GM19463 (cell line): ENCODE results near the gene HOXA6.

Source experiments
- ATAC-seq: cut with Tn5 transposase; IDR thresholded peaks from one replicate; pipeline ENCODE4 v1.9.1; 2021; ENCODE audit warnings: mild to moderate bottlenecking, moderate library complexity; ENCODE audit not compliant: unreplicated experiment

Gene HOXA6

DNA sequence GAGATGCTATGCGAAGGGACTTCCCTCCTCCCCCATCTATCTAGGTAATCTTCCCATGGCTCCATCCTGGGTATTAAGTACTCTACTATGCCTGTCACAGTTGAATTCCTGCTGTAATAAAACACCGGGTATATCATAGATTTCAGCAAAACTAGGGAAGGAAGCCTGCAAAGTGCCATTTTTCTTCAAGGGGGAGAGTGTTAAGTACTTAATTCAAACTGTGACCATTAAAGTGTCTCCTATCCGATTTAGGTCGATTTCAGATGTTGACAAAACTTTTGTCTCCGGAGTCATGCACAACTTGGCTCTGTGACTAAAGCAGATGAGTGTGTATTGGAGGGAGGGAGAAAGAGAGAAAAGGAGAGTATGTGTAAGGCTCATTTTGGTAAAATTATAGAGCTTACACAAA is 21.6 kb downstream of the HOXA6 start:
- no peak for ATAC-seq

DNA sequence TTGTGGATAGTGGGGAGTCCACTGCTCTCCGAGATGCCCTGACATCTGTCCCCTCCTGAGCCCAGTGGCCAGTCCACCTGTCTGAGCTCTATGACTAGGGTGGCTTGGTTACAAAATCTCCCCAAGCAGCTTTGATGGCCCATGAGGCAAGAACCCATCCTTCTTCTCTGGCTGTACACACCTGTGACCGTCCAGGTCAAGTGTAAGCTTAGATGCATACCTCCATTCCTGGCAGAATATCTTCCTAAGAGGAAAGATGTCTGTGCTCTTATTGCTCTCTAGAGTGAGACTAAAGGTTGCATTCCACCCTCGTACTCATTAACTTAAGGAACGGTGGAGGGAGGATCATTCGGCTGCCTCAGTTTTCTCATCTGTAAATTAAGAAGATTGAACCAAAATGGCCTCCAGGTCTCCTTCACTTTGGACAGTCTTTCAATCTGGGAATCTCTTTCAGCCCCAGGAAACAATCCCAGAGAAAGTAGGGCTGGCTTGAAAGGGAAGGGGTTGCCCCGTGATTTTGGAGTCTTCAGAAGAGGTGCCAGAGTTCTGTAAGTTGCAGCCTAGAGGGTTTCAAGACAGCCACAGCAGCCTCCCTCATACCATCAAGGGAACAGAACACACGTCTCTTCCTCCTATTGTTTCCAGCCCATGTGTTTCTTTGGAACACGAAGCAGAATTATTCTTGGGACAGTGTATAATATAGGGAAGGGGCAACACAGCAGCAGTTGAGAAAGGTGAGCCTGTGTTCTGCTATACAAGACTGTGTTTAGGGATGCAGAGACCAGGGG is 22.5 kb downstream of the HOXA6 start:
- ATAC-seq = no peak

DNA sequence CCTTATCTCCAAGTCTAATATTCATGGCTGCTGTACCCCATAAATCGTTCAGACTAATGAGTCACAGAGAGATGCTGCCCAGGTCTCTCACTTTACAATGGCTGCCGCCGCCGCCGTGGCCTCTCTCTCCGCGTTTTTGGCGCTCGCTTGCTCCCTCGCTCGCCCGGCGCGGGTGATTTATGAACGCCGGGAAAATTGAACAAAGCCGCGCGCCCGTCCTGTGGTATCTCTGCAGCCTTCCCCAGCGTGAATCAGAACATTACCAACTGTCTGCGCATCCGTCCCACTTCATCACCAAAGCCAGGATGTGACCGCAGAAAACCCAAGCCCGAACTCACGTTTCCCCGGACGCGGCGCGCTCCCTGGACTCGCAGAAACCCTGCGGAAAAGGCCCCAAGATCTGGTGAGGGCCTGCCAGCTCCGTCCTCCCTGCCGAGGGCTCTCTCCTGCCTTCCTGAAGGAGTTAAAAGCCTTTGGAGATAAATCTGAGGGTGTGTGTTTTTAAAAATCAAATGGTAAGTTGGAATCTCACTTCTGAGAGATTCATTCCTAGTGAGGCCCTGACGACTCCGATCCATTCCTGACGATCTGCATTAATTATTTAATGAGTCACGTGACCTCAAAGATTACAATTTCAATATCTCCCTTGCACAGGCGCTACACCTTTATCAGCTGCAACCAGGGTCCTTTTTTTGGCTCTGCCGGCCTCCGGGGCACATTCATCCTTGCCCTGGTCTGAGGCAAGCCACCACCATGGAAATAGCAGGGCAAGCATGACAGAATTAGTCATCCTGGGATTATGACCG is 23.3 kb downstream of the HOXA6 start:
- ATAC-seq = no peak

DNA sequence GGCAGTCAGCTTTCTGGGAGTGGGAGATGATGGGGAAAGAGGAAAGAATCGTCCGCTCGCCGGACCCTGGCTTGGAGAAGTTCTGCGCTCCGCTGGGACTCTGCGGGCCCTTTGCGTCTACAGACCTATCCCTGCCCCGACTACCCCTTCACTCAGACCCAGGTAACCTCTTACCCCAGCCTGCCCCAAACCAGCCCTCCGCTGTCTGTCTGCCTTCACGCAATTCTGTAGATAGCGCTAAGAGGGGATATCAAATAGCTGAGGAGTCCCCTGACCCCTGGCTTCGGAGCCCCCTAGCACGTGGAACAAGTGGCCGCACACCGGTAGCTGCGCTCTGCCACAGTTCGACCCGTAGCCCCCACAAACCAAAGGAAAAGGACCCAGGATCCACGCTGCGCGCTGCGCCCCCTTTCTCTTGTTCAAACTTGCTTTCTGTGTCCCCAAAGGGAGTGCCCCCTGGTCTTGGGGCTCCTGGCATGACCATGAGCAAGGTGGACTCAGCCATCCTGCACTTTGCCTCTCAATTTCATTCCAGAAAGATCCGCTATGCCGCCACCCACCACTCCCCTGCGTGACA is 24.0 kb downstream of the HOXA6 start:
- ATAC-seq = no peak

DNA sequence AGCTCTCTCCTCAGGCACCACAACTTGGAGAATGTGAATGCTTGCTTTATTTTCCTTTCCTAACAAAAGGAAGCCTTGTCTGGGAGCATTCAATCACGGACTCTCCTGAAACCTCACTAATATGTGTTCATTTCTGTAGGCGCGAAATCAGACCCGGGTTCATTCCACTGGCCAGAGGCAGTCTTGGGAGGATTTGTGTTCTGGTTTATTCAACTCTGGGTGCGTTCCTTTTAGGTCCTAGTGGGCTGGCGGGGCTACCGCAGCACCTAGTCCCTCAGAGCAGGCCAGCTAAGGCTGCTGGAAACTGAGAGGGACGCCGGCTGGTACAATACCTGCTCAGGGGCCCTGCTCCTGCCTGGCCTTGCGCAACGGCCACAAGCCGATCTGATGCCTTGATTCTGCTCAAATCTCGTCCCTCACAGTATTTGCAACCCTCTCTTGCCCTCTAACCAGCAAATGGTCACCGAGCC is 24.5 kb downstream of the HOXA6 start:
- ATAC-seq = no peak

DNA sequence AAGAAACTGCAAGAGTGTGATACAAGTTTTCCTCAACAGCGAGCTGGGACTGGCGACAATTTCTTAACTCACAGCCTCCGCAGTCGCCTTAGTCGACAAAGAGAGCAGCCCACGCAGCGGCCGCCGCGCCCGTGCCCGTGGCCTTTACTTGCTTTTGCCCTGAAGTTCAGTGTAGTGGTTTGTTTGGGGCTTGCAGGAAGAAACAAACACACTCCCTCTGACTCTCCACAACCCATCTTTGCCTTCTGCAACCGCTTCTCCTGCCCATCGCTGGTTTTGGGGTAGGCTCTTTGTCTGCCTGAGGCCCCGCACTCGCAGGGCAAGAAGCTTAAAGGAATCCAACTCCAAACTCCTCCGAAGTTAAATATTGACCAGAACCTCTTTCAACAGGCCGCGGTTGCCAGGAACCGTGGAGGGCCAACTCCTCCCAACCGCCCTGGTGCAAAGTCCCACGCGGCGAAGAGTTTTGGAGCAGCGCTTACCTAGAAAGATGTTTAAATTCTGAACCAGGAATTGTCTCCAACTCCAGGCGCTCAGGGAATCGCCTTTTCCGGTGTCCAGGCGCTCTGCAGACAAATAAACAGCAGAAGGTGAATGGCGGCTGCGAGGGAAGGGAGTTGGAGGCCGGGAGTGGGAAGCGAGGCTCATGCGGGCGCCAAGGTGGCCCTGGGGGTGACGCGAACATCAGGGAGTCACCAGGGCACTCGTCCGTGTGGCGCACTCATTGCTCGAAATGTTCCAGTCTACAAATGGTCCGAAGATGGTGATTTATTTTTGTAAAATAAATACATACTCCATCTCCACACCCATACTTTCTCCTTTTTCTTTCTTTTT is 25.3 kb downstream of the HOXA6 start:
- no peak for ATAC-seq

DNA sequence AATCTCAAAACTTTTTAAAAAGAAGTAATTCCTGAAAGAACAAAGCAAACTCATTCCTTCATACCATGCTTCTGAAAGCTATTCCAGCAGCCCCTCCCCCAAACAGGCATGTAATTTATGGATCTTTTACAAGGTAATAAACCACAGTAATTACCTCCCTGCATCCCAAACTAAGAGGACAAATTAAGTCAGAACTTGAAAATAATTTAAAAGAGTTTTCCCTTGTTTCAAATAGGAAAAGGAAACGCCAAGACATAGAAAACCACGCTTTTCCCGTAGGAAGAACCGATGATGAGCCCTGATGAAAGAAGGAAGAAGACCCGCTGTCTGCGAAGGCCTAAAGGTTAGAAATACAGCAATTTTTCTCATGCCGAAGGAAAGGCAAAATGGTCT is 25.9 kb downstream of the HOXA6 start:
- no peak for ATAC-seq

DNA sequence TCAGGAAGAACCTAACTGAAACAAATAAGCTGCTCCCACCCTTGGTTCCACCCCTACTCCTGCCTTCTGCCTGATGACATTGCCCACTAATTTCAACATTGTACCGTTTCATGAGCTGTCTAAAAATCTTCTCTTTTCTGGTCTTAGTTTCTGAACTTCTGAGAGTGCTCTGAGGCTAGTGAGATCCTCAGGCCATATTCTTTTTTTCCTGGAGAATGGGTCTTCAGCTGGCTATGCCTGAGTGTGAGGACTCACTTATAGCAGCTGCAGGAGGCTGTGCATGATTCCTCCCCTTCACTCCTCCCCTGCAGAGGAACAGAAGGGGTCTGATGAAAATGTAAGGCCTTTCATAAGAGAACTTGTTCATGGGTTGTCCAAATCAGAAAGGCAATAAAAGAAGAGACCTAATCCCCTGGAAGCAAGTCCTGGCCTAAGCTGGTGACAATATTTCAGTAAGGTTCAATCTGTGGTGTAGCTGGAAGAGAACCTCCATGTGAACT is 28.1 kb downstream of the HOXA6 start:
- no peak for ATAC-seq

DNA sequence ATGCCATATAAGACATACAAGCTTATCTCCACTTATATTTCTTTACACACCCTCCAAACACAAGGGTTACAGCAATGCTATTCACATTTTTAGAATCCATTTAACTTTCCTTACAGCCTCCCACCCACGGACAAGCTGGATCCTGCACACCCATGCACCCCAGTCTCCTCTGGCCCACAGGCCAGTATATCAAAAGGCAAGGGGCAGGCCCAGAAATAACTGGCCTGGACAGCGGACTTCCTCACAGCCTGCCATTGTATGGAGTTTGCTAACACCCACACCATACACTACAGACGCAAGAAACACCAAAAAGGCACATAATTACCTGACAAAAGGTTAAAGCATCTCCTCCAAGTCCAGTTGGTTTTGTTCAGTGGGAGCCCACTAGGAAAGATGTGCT is 29.0 kb downstream of the HOXA6 start:
- no peak for ATAC-seq

DNA sequence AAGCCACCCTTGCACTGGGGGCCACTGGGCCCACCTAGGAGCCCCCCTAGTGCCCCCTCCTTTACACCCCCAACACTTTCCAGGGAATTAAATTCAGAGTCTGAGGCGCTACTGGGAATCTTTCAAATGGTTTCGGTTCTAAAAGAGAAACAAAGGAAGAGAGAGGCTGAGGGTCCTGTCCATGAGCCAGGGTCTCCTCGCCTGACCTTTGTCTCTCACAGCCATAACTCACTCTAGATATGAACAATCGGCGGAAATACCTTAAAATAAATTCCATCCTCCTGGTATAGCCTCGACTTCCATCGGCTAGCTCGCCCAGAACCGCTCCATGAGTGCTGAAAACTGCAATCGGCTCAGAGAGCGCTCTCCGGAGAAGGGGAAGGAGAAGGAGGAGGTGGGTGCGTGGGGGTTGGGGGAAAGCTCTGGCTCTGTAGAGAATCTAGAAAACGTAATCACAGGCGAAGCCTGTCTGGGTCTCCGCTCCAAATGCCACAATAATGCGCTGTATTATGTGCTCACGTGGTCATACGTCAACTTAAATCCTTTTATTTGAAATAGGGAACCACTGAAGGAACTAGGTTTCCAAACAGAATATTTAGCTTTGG is 29.6 kb downstream of the HOXA6 start:
- ATAC-seq = no peak

DNA sequence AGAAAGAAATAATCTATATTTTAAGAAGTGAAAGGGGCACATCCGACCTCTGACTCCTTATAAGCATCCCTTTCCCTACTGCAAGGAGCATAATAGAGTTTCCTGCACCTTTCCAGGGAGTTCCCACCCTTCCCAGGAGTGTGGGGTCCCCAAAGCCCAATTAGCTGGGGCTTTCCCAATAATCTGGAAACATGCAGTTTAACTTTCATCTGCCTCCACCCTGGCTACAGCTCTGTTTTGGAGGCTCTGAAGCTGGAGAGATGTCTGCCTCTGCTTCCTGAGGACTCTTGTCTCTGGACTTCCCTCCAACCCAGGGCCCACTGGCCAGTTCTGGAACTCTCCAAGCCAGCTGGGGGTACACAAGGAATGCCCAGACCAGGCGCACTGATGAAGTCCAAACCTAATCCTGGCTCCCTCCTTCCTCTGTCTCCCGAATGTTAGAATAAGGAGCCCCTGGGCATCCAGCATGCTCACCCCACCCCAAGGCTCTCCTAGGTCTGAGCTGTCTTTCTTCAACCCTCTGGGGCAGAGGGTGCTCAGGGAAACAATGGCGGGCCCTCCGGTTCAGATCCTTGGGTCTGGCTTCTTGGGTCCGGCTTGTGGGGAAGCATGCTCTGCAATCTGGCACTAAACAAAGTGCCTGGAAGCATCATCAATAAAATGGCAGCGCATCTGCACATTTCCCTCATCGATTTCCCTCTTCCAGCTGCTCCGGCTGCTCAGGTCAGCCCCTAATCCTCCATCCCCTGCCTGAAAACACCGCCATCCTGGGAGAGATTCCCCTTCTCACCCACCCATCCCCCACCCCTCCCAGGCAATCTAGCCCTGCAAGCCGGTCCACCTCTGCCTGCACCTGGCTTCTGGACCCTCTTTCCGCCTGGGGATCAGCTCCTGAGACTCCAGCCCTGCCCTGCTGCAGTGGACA is 30.4 kb downstream of the HOXA6 start:
- ATAC-seq = no peak

DNA sequence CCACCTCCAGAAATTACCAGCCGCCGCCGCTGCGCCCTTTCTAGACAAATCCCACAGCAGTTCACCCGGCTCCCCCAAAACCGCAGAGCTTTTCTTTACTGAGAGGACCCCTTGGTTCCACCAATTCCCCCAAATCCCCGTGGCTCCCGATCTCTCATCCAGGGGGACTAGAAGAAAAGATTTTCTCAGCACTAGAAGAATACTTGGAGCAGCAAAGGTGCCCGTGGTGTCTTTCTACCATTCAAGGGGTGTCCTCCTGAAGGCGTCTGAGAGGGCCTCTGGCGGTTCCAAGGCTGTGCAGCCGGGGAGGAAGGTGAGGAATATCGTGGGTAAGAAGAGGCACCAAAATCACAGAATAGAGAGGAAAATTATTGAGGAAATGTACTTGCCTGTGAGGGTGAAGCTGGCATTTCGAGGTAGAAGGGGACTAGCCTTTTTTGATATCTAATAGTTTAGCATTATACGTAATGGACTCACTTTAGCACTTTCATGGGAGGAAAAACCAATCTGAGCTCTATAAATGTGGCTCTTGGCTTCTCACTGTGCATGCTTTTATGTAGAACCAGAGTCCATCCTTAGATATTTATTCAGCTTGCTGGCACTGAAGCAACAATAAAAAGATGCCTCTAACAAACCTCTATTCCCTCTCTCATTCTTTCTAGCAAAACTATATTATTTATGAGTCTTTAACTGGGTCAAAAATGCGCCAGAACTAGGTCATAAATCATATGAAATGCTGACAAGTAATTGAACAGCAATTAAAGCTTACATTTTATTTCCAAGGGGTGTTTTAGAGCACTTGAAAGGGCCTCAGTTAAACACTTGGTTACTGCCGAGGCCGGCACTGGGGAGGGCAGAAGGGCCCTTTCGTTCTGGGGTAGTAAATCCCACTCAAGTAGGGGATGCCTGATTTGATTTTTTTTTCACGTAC is 31.3 kb downstream of the HOXA6 start:
- ATAC-seq = no peak

DNA sequence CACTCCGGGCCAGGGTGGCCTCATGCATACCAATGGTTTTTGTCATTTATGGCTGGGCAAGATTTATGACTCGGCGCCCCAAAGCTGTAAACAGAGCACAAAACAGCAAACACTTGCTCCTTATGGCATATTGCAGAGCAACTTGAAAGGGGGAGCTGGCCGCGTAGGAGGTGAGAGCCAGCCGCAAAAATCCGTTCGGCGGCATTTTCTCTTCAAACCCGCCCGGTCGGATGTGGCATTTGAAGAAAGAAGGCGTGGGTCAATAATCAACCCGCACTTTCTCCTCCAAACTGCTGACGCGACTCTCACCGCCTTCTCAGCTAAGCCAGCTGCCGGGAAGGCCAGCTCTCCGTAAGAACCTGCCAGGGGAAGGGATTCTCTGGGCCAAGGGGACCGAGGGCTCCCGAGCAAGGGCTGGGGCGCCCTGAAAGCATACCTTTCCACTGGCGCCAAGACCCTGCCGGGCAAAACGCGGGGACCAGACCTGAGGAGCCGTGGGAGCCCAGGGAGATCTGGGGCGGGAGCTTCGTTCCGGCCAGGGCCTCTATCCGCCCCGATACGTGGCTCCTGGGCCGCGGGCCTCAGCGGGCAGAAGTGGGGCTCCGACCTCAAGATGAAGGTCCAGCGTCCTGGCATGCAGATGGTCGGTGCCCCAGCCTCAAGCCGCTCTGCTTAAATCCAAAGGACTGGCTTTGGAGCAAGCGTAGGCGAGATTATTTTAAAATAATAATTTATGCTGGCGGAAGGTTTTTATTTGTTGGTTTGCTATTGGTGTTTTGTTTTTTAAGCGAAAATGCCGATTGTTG is 32.1 kb downstream of the HOXA6 start:
- ATAC-seq = no peak

DNA sequence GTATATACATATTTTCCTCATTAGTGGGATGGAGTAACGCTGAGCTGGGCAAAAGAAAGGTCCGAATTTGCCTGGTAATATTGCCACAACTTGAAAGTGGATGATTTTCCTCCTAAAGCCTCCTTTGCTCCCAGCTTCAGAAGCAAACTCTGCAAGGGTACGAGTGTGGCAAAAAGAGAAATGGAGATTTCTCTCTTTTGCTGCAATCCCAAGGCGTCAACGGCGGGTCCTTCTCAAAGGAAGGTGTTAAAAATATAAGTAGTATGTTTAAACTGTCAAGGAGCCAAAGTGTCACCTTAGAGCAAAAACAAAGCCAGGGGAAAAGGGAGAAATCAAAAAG is 32.7 kb downstream of the HOXA6 start:
- no peak for ATAC-seq

DNA sequence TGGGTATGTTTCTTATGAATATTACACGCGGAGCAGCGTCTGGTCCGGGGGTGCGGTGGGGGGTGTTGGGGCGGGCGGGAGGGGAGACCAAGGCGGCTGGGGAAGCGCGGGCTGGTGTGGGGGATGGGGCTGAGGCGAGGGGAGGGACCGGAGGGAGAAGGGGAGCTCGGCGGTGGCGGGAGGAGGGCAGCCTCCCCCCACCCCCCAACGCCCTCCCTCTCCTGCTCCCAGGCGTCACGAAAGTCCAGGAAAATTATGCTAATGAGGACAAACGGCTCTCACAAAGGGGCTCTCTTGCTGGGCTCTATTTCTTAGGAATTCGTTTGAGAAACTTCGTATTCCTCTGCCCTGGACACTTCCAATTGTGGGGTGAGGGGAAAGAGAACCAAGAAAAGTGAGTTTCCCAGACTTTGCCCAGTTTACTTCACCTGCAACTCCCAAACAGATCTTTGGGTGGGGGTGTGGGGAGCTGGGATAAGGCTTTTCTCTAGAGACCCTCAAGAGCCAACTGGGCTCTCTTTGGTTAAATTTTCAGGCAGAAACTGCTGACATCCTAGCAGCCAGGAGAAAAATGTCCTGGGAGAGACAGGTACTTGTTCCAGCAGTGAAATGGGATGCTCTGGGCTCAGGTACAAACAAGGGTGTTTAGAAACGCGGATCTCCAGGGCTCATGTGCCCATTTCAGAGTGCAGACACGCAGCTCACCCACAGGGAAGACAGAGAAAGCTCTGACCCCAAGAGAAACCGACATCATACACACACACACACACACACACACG is 33.4 kb downstream of the HOXA6 start:
- no peak for ATAC-seq
